NAMALWA (cell line): ENCODE data around the gene HSPA5.

Experiments used
- DNase-seq: peaks from one replicate; pipeline ENCODE4 v3.0.0-alpha.2; 2015; ENCODE audit warnings: low spot score

Gene HSPA5

DNA sequence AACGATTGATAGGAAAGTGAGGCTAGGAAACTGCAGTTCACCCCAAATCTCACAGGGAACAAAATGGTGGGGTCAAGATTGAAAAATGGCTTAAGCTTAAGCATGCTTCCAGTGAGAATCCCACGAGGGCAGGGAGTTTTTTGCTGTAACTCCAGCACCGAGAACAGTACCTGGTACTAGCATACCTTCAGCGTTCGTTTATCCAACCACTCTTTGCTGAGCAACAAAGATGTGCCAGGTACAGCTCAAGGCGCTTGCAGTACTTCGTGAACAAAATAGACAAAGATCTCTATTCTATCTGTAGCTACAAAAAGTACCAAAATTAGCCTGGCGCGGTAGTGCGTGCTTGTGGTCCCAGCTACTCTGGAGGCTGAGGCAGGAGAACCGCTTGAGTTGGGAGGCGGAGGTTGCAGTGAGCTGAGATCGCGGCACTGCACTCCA, 50.8 kb downstream of the HSPA5 start:
- no peak for DNase-seq

- peak; percentile 95 for DNase-seq
Observed at GRCh38 chr9:125189361-125190289, 51.5 kb downstream of the HSPA5 start, which contains the start of gene PPP6C. TSS of gene PPP6C (minus strand) at chr9:125189803. CDS start at chr9:125189718, 85 bp downstream.

- peak; percentile 56 for DNase-seq
Observed at GRCh38 chr9:125189011-125189360, 52.2 kb downstream of the HSPA5 start.
